Natural killer cell (primary cell): ENCODE results near the gene DIAPH2. TPM values are rescaled to one million over a fixed set of nuclear protein-coding genes. Genes with fewer than 3 reads are reported as not detected.

Experiments used
- ATAC-seq, 3 donors: fragments of 150-1000 bp in 2 of 3; fragments of 200-7000 bp in 1 of 3; cut with Tn5 transposase; 1 replicate in 1 of 3; 2 replicates in 2 of 3; pipeline ENCODE4 v1.10.0; 2021; ENCODE audit warnings: mild to moderate bottlenecking in 2 of 3, moderate library complexity in 2 of 3
- DNase-seq, 2 donors: peaks; one replicate each; pipeline versions ENCODE4 v3.0.0 to v3.0.0-alpha.2; 2013 to 2021; ENCODE audit warnings: mixed read lengths in 1 of 2
- H3K27ac ChIP-seq: one replicate; pipeline ENCODE4 v1.5.1; 2013; ENCODE audit warnings: mild to moderate bottlenecking, low read length
- H3K27me3 ChIP-seq: one replicate; pipeline ENCODE4 v1.6.1; 2013; ENCODE audit warnings: low read length; ENCODE audit not compliant: control insufficient read depth, insufficient read depth
- H3K36me3 ChIP-seq: one replicate; pipeline ENCODE4 v1.6.1; 2013; ENCODE audit warnings: low read length; ENCODE audit not compliant: control insufficient read depth, insufficient read depth
- H3K4me1 ChIP-seq: one replicate; pipeline ENCODE4 v1.6.1; 2013; ENCODE audit warnings: low read length; ENCODE audit not compliant: control insufficient read depth, insufficient read depth
- H3K4me3 ChIP-seq: one replicate; pipeline ENCODE4 v1.5.1; 2013; ENCODE audit warnings: low read length
- H3K9me3 ChIP-seq: one replicate; pipeline ENCODE4 v1.6.1; 2013; ENCODE audit warnings: low read length; ENCODE audit not compliant: control insufficient read depth, insufficient read depth
- H3K27ac Mint-ChIP-seq, 2 donors: one replicate each; pipeline ENCODE4 v1.8.0; 2022; ENCODE audit warnings: mild to moderate bottlenecking in 2 of 2, mixed read lengths in 2 of 2, moderate library complexity in 1 of 2
- H3K27me3 Mint-ChIP-seq, 2 donors: one replicate each; pipeline ENCODE4 v1.8.0; 2022; ENCODE audit warnings: low read depth in 2 of 2, mixed read lengths in 2 of 2
- H3K36me3 Mint-ChIP-seq: one replicate; pipeline ENCODE4 v1.8.0; 2022; ENCODE audit warnings: mixed read lengths
- H3K4me1 Mint-ChIP-seq, 2 donors: one replicate each; pipeline ENCODE4 v1.8.0; 2022; ENCODE audit warnings: mixed read lengths in 2 of 2
- H3K4me3 Mint-ChIP-seq: one replicate; pipeline ENCODE4 v1.8.0; 2022; ENCODE audit warnings: mild to moderate bottlenecking, moderate library complexity, mixed read lengths
- H3K9me3 Mint-ChIP-seq, 2 donors: one replicate each; pipeline ENCODE4 v1.8.0; 2022; ENCODE audit warnings: mixed read lengths in 2 of 2
- WGBS: methylation state at CpG from one replicate; pipeline ENCODE4 v1.1.7; 2013; ENCODE audit warnings: missing lambda C conversion rate; ENCODE audit not compliant: insufficient coverage; 5-methylcytosine and 5-hydroxymethylcytosine counted together
- intact Hi-C: fragments of 100-400 bp; cut with micrococcal nuclease; formaldehyde crosslinking; loops from one replicate; pipeline ENCODE4 v1.14.2; 2022
- total RNA-seq, 4 donors: library from RNA; stranded (reverse); fragments of 120-200 nt in 1 of 4; gene quantifications; one replicate each; pipeline versions ENCODE4 v1.2.3 to v1.2.4, GENCODE V29; 2013 to 2022
- TF ChIP-seq, protein P1 (sequence below): fragments of 200-600 bp; IDR thresholded peaks from one replicate; pipeline ENCODE4 v1.8.0; 2022; ENCODE audit warnings: antibody characterized with exemption

DIAPH2 gene
- total RNA-seq, 3 donors from 2014 or later (not counting 1 experiment from before 2014, with no cell fraction given) = 17.0 to 18.2 (median 17.0) TPM

DNA sequence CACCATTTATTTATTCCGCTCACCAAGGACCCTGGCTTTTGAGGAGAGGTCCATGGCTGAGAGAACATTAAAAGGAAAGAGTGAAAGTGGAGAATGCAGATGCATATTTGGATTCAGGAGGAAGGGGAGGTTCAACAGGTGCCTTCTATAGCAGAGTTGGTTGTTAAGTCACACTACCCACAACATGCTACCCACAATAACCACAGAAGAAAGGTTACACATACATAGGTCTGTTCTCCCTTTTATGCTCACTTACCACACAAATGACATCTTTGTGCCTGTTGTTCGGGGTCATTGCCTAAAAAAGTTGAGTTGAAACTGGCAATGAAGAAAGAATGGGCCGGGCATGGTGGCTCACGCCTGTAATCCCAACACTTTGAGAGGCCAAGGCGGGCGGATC is 786.4 kb downstream of the DIAPH2 start:
- 29% methylated on average over 1 of the region's 6 CpGs for WGBS
- H3K4me3 ChIP-seq = no peak overlapping the region
- no peak overlapping the region for H3K27ac ChIP-seq
- TF ChIP-seq, protein P1, sequence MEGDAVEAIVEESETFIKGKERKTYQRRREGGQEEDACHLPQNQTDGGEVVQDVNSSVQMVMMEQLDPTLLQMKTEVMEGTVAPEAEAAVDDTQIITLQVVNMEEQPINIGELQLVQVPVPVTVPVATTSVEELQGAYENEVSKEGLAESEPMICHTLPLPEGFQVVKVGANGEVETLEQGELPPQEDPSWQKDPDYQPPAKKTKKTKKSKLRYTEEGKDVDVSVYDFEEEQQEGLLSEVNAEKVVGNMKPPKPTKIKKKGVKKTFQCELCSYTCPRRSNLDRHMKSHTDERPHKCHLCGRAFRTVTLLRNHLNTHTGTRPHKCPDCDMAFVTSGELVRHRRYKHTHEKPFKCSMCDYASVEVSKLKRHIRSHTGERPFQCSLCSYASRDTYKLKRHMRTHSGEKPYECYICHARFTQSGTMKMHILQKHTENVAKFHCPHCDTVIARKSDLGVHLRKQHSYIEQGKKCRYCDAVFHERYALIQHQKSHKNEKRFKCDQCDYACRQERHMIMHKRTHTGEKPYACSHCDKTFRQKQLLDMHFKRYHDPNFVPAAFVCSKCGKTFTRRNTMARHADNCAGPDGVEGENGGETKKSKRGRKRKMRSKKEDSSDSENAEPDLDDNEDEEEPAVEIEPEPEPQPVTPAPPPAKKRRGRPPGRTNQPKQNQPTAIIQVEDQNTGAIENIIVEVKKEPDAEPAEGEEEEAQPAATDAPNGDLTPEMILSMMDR = no peak
- Mint-ChIP-seq H3K36me3 (no peaks in the 10 kb centered on the region), H3K27ac (no peak overlapping the region), H3K9me3 (no peaks in the 10 kb centered on the region), H3K27me3 (no peaks in the 10 kb centered on the region), H3K4me3 (no peak overlapping the region), H3K4me1 (peaks cover 5% of the 10 kb centered on the region in 2 donors)
- no peaks in the 10 kb centered on the region for H3K27me3 ChIP-seq
- H3K9me3 ChIP-seq = no peaks in the 10 kb centered on the region
- DNase-seq (no peak), ATAC-seq (no peak)
- intact Hi-C loops = no loop called here
- no peaks in the 10 kb centered on the region for H3K36me3 ChIP-seq
- no peaks in the 10 kb centered on the region for H3K4me1 ChIP-seq

DNA sequence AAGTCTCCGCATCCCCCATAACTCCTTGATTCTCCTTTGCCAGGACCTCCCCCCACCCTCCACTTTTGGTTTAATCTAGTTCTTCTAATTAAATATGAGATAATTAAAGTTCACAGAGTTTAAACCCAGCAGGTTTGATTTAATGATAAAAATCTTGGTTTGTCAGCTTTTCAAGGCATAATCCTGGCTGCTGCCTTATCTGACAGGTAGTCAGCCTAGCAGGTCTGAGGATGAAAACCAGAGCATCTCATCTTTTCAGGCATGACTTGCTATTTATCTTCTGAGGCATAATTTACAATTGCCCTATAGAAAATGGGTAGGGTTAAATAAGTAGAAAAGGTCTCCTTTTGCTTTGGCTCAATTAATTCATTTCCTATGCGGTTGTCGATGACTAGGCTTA is 790.3 kb downstream of the DIAPH2 start:
- H3K27me3 Mint-ChIP-seq = no peaks in the 10 kb centered on the region
- intact Hi-C loops = no loop called here
- no peak overlapping the region for H3K4me3 ChIP-seq
- peaks cover 5% of the 10 kb centered on the region in 2 donors for H3K4me1 Mint-ChIP-seq
- no peaks in the 10 kb centered on the region for H3K36me3 ChIP-seq
- no CpG with 5 or more reads among the region's 3 CpGs for WGBS
- no peak for DNase-seq
- ATAC-seq = no peak
- no peaks in the 10 kb centered on the region for H3K9me3 ChIP-seq
- H3K9me3 Mint-ChIP-seq = no peaks in the 10 kb centered on the region
- TF ChIP-seq, protein P1 = no peak
- no peak overlapping the region for H3K27ac ChIP-seq
- no peak overlapping the region for H3K4me3 Mint-ChIP-seq
- H3K36me3 Mint-ChIP-seq = no peaks in the 10 kb centered on the region
- H3K27ac Mint-ChIP-seq = no peak overlapping the region
- H3K4me1 ChIP-seq = no peaks in the 10 kb centered on the region
- no peaks in the 10 kb centered on the region for H3K27me3 ChIP-seq

DNA sequence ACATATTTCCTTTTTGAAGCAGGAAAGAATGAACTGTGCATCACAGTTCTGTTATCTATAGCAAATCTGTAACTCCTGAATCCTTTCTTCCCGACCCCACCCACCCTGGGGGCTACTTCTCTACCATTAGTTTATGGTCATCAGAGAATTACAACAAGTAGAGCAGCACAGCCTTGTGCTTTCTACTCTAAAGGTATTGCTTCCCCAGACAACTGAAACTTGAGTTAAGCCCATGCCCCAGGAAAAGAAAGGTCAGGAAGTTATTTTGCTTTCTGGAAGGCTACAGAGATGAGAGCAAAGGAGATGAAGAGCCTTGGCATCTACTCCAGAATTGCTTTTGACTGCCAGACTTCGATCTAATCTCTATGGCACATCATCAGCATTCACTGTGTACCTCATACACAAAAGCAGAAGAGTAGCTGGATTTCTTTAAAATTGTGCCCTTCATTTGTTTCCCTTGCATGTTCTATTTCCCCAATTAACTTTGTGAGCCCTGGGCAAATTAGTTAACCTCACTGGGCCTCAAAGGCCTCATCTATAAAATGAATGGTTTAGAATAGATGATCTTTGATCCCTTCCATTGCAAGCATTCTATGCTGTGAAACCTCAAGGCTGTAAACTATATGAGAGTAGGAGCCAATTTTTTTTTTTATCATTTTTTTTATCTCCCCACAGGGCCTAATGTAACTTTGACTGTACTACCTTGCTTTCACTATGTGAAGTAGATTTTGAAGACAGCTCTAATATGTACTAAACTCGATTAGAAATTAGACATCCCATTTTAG is 794.7 kb downstream of the DIAPH2 start:
- TF ChIP-seq, protein P1 = no peak
- Mint-ChIP-seq H3K36me3 (no peaks in the 10 kb centered on the region), H3K4me1 (no peaks in the 10 kb centered on the region), H3K27ac (no peak overlapping the region), H3K27me3 (no peaks in the 10 kb centered on the region), H3K4me3 (no peak overlapping the region), H3K9me3 (no peaks in the 10 kb centered on the region)
- 88% methylated on average over 1 of the region's 3 CpGs for WGBS
- no peaks in the 10 kb centered on the region for H3K27me3 ChIP-seq
- H3K9me3 ChIP-seq = no peaks in the 10 kb centered on the region
- no peak overlapping the region for H3K4me3 ChIP-seq
- DNase-seq = no peak
- ATAC-seq = no peak
- intact Hi-C loops = no loop called here
- no peaks in the 10 kb centered on the region for H3K4me1 ChIP-seq
- H3K36me3 ChIP-seq = no peaks in the 10 kb centered on the region
- no peak overlapping the region for H3K27ac ChIP-seq

DNA sequence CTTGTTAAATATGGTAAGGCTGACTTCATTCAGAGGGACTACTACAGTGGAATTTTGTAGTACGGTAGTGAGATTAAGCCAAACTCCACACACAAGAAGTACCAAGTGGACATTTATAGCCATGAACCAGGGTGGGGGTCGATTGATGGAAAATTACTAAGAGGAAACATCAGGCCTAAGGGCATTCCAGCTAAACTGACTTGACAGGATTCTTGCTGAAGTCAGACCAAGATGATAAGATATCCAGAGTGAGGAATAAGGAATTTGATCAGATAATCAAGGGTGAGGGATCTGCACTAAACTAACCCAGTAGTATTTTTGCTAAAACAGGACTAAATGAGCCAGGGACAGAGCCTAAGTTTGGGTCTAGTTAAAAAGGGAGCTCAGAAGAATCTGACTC is 796.6 kb downstream of the DIAPH2 start:
- H3K27me3 ChIP-seq = no peaks in the 10 kb centered on the region
- H3K4me3 ChIP-seq = no peak overlapping the region
- intact Hi-C loops = no loop called here
- Mint-ChIP-seq H3K4me3 (no peak overlapping the region), H3K9me3 (no peaks in the 10 kb centered on the region), H3K36me3 (no peaks in the 10 kb centered on the region), H3K27ac (no peak overlapping the region), H3K4me1 (no peaks in the 10 kb centered on the region), H3K27me3 (no peaks in the 10 kb centered on the region)
- DNase-seq (no peak), ATAC-seq (no peak)
- 60% methylated on average over 1 of the region's 2 CpGs for WGBS
- TF ChIP-seq, protein P1 = no peak
- H3K36me3 ChIP-seq = no peaks in the 10 kb centered on the region
- H3K4me1 ChIP-seq = no peaks in the 10 kb centered on the region
- no peaks in the 10 kb centered on the region for H3K9me3 ChIP-seq
- H3K27ac ChIP-seq = no peak overlapping the region
